ENCODE data around the gene STX16. TPM values are rescaled to one million over a fixed set of nuclear protein-coding genes. Genes with fewer than 3 reads are reported as not detected.

STX16 gene
- polyA plus RNA-seq, 4 donors = 17.3 to 73.4 (median 34.9) TPM

GRCh38 chr20:58696411-58696961 is 45.4 kb downstream of the STX16 start:
- peaks cover 2 to 61% (median 6%) of the 10 kb centered on the region in 3 donors for H3K36me3 ChIP-seq (ENCODE audit: control insufficient read depth in 3 of 3, insufficient read depth in 2 of 3, low read depth in 1 of 3, low read length in 3 of 3)
- no peak for FAIRE-seq

GRCh38 chr20:58697201-58697866 is 46.3 kb downstream of the STX16 start:
- WGBS, 3 donors = 34 to 76% (median 46%) methylated on average over 21 of the region's 21 CpGs
- H3K36me3 ChIP-seq (ENCODE audit: control insufficient read depth in 3 of 3, insufficient read depth in 2 of 3, low read depth in 1 of 3, low read length in 3 of 3) = peaks cover 2 to 66% (median 8%) of the 10 kb centered on the region in 3 donors
- no peak for FAIRE-seq
- H3K4me3 ChIP-seq (ENCODE audit: low read depth in 1 of 3, low read length in 3 of 3) = no peak overlapping the region
- H3K27ac ChIP-seq (ENCODE audit: low read depth in 1 of 3, low read length in 2 of 3) = peak overlapping the region in 1 of 3 donors; percentile 21
- H3K9me3 ChIP-seq (ENCODE audit: control insufficient read depth in 2 of 2, insufficient read depth in 1 of 2, low read depth in 1 of 2, low read length in 1 of 2) = no peaks in the 10 kb centered on the region
- peak; percentile 79 to 84 for DNase-seq
- no peaks in the 10 kb centered on the region for H3K27me3 ChIP-seq (ENCODE audit: control insufficient read depth in 3 of 3, insufficient read depth in 3 of 3, low read length in 3 of 3)
- peaks cover 6 to 14% (median 7%) of the 10 kb centered on the region in 3 donors for H3K4me1 ChIP-seq (ENCODE audit: control insufficient read depth in 3 of 3, insufficient read depth in 2 of 3, low read depth in 1 of 3, low read length in 2 of 3)

More at GRCh38 chr20:58696411-58696961, 45.4 kb downstream of the STX16 start:
- no peak for DNase-seq
- Histone ChIP-seq H3K4me3 (ENCODE audit: low read depth in 1 of 3, low read length in 3 of 3) (no peak overlapping the region), H3K4me1 (ENCODE audit: control insufficient read depth in 3 of 3, insufficient read depth in 2 of 3, low read depth in 1 of 3, low read length in 2 of 3) (peaks cover 6 to 14% (median 7%) of the 10 kb centered on the region in 3 donors), H3K27ac (ENCODE audit: low read depth in 1 of 3, low read length in 2 of 3) (peak overlapping the region in 1 of 3 donors; percentile 21), H3K27me3 (ENCODE audit: control insufficient read depth in 3 of 3, insufficient read depth in 3 of 3, low read length in 3 of 3) (no peaks in the 10 kb centered on the region), H3K9me3 (ENCODE audit: control insufficient read depth in 2 of 2, insufficient read depth in 1 of 2, low read depth in 1 of 2, low read length in 1 of 2) (no peaks in the 10 kb centered on the region)
- WGBS, 3 donors = 85 to 92% (median 88%) methylated on average over 10 of the region's 10 CpGs

- no peak for FAIRE-seq
- Histone ChIP-seq H3K4me3 (ENCODE audit: low read depth in 1 of 3, low read length in 3 of 3) (no peak overlapping the region), H3K27me3 (ENCODE audit: control insufficient read depth in 3 of 3, insufficient read depth in 3 of 3, low read length in 3 of 3) (no peaks in the 10 kb centered on the region), H3K4me1 (ENCODE audit: control insufficient read depth in 3 of 3, insufficient read depth in 2 of 3, low read depth in 1 of 3, low read length in 2 of 3) (peaks cover 6 to 14% (median 7%) of the 10 kb centered on the region in 3 donors), H3K36me3 (ENCODE audit: control insufficient read depth in 3 of 3, insufficient read depth in 2 of 3, low read depth in 1 of 3, low read length in 3 of 3) (peaks cover 2 to 70% (median 8%) of the 10 kb centered on the region in 3 donors), H3K27ac (ENCODE audit: low read depth in 1 of 3, low read length in 2 of 3) (no peak overlapping the region), H3K9me3 (ENCODE audit: control insufficient read depth in 2 of 2, insufficient read depth in 1 of 2, low read depth in 1 of 2, low read length in 1 of 2) (no peaks in the 10 kb centered on the region)
- no peak for DNase-seq
- 93 to 94% (median 94%) methylated on average over 15 of the region's 15 CpGs for WGBS, 3 donors
These were observed 47.0 kb downstream of the STX16 start for GRCh38 chr20:58697867-58698703.

- 84 to 92% (median 92%) methylated on average over 26 to 27 of the region's 27 CpGs for WGBS, 3 donors
- H3K4me1 ChIP-seq (ENCODE audit: control insufficient read depth in 3 of 3, insufficient read depth in 2 of 3, low read depth in 1 of 3, low read length in 2 of 3) = peaks cover 1 to 14% (median 1%) of the 10 kb centered on the region in 3 donors
- no peak for FAIRE-seq
- DNase-seq = no peak
- H3K27me3 ChIP-seq (ENCODE audit: control insufficient read depth in 3 of 3, insufficient read depth in 3 of 3, low read length in 3 of 3) = no peaks in the 10 kb centered on the region
- no peak overlapping the region for H3K27ac ChIP-seq (ENCODE audit: low read depth in 1 of 3, low read length in 2 of 3)
- H3K4me3 ChIP-seq (ENCODE audit: low read depth in 1 of 3, low read length in 3 of 3) = no peak overlapping the region
- peaks cover 0 to 5% of the 10 kb centered on the region in 2 donors for H3K9me3 ChIP-seq (ENCODE audit: control insufficient read depth in 2 of 2, insufficient read depth in 1 of 2, low read depth in 1 of 2, low read length in 1 of 2)
- peaks cover 2 to 78% (median 12%) of the 10 kb centered on the region in 3 donors for H3K36me3 ChIP-seq (ENCODE audit: control insufficient read depth in 3 of 3, insufficient read depth in 2 of 3, low read depth in 1 of 3, low read length in 3 of 3)
These were observed 47.9 kb downstream of the STX16 start for GRCh38 chr20:58698741-58699622.

GRCh38 chr20:58699623-58700107 is 48.6 kb downstream of the STX16 start:
- Histone ChIP-seq H3K27me3 (ENCODE audit: control insufficient read depth in 3 of 3, insufficient read depth in 3 of 3, low read length in 3 of 3) (no peaks in the 10 kb centered on the region), H3K36me3 (ENCODE audit: control insufficient read depth in 3 of 3, insufficient read depth in 2 of 3, low read depth in 1 of 3, low read length in 3 of 3) (peaks cover 2 to 76% (median 12%) of the 10 kb centered on the region in 3 donors), H3K4me1 (ENCODE audit: control insufficient read depth in 3 of 3, insufficient read depth in 2 of 3, low read depth in 1 of 3, low read length in 2 of 3) (peaks cover 0 to 14% (median 1%) of the 10 kb centered on the region in 3 donors), H3K27ac (ENCODE audit: low read depth in 1 of 3, low read length in 2 of 3) (no peak overlapping the region), H3K9me3 (ENCODE audit: control insufficient read depth in 2 of 2, insufficient read depth in 1 of 2, low read depth in 1 of 2, low read length in 1 of 2) (peaks cover 0 to 7% of the 10 kb centered on the region in 2 donors), H3K4me3 (ENCODE audit: low read depth in 1 of 3, low read length in 3 of 3) (no peak overlapping the region)
- DNase-seq (no peak), FAIRE-seq (no peak)
- WGBS, 3 donors = 89 to 96% (median 94%) methylated on average over 9 of the region's 9 CpGs

- 56 to 74% (median 61%) methylated on average over 11 of the region's 11 CpGs for WGBS, 3 donors
- no peak overlapping the region for H3K4me3 ChIP-seq (ENCODE audit: low read depth in 1 of 3, low read length in 3 of 3)
- peak overlapping the region in 1 of 3 donors; percentile 58 for H3K27ac ChIP-seq (ENCODE audit: low read depth in 1 of 3, low read length in 2 of 3)
- peaks cover 0 to 7% of the 10 kb centered on the region in 2 donors for H3K9me3 ChIP-seq (ENCODE audit: control insufficient read depth in 2 of 2, insufficient read depth in 1 of 2, low read depth in 1 of 2, low read length in 1 of 2)
- H3K36me3 ChIP-seq (ENCODE audit: control insufficient read depth in 3 of 3, insufficient read depth in 2 of 3, low read depth in 1 of 3, low read length in 3 of 3) = peaks cover 2 to 75% (median 12%) of the 10 kb centered on the region in 3 donors
- DNase-seq (peak; percentile 69 to 80), FAIRE-seq (no peak)
- H3K27me3 ChIP-seq (ENCODE audit: control insufficient read depth in 3 of 3, insufficient read depth in 3 of 3, low read length in 3 of 3) = no peaks in the 10 kb centered on the region
- peaks cover 0 to 14% (median 1%) of the 10 kb centered on the region in 3 donors for H3K4me1 ChIP-seq (ENCODE audit: control insufficient read depth in 3 of 3, insufficient read depth in 2 of 3, low read depth in 1 of 3, low read length in 2 of 3)
These were observed 49.2 kb downstream of the STX16 start for GRCh38 chr20:58700121-58700821.

GRCh38 chr20:58700823-58701222 is 49.7 kb downstream of the STX16 start:
- no peaks in the 10 kb centered on the region for H3K27me3 ChIP-seq (ENCODE audit: control insufficient read depth in 3 of 3, insufficient read depth in 3 of 3, low read length in 3 of 3)
- DNase-seq (no peak), FAIRE-seq (no peak)
- H3K9me3 ChIP-seq (ENCODE audit: control insufficient read depth in 2 of 2, insufficient read depth in 1 of 2, low read depth in 1 of 2, low read length in 1 of 2) = peaks cover 0 to 7% of the 10 kb centered on the region in 2 donors
- H3K4me1 ChIP-seq (ENCODE audit: control insufficient read depth in 3 of 3, insufficient read depth in 2 of 3, low read depth in 1 of 3, low read length in 2 of 3) = peaks cover 0 to 14% (median 1%) of the 10 kb centered on the region in 3 donors
- H3K27ac ChIP-seq (ENCODE audit: low read depth in 1 of 3, low read length in 2 of 3) = peak overlapping the region in 1 of 3 donors; percentile 55
- H3K36me3 ChIP-seq (ENCODE audit: control insufficient read depth in 3 of 3, insufficient read depth in 2 of 3, low read depth in 1 of 3, low read length in 3 of 3) = peaks cover 0 to 69% (median 8%) of the 10 kb centered on the region in 3 donors
- no peak overlapping the region for H3K4me3 ChIP-seq (ENCODE audit: low read depth in 1 of 3, low read length in 3 of 3)
- WGBS, 3 donors = 90 to 94% (median 94%) methylated on average over 11 of the region's 11 CpGs
